T-cell (primary cell): Measurements from ENCODE around the gene MPO. TPM values are rescaled to one million over a fixed set of nuclear protein-coding genes. Genes with fewer than 3 reads are reported as not detected.

Source experiments
- ATAC-seq, 4 experiments: fragments of 200-7000 bp in 3 of 4; fragments of 150-1000 bp in 1 of 4; cut with Tn5 transposase; replicated peaks in 1 of 4; 1 replicate in 3 of 4; 2 replicates in 1 of 4; pipeline ENCODE4 v1.10.0; 2021; ENCODE audit warnings: moderate library complexity in 3 of 4, mild to moderate bottlenecking in 2 of 4, moderate number of reproducible peaks in 1 of 4
- CTCF ChIA-PET, 2 donors: fragments of 300-600 bp; sonication (Branson Sonifier 250); formaldehyde crosslinking; loops; one replicate each; lab custom pipeline; 2022; ENCODE audit warnings: antibody characterized with exemption in 2 of 2; lab: Charles Lee
- POLR2A ChIA-PET, 2 donors: fragments of 300-600 bp; sonication (Branson Sonifier 250); formaldehyde crosslinking; loops; one replicate each; lab custom pipeline; 2022; ENCODE audit warnings: antibody characterized with exemption in 2 of 2; lab: Charles Lee
- DNase-seq, 35 experiments: peaks; one replicate each; pipeline versions ENCODE4 v3.0.0 to v3.0.0-alpha.2; 2013 to 2023
- H3K27ac ChIP-seq: one replicate; pipeline ENCODE4 v1.5.1; 2013; ENCODE audit warnings: low read length
- H3K27me3 ChIP-seq, 2 experiments: replicated peaks in 1 of 2; 1 replicate in 1 of 2; 2 replicates in 1 of 2; pipeline versions ENCODE4 v1.6.1 to v1.7.0; 2013; ENCODE audit warnings: low read length in 1 of 2, mixed read lengths in 1 of 2; ENCODE audit not compliant: control insufficient read depth in 2 of 2, insufficient read depth in 2 of 2; ENCODE audit errors: extremely low read depth in 1 of 2
- H3K36me3 ChIP-seq, 2 donors: 1 replicate in 1 of 2; 2 replicates in 1 of 2; pipeline versions ENCODE4 v1.6.1 to v1.7.0; 2013; ENCODE audit warnings: low read length in 1 of 2; ENCODE audit not compliant: control insufficient read depth in 2 of 2, insufficient read depth in 1 of 2; ENCODE audit errors: extremely low read depth in 1 of 2
- H3K4me1 ChIP-seq, 2 experiments: 1 replicate in 1 of 2; 2 replicates in 1 of 2; pipeline versions ENCODE4 v1.6.1 to v1.7.0; 2013; ENCODE audit warnings: low read length in 2 of 2, mixed read lengths in 1 of 2; ENCODE audit not compliant: insufficient read depth in 2 of 2, control insufficient read depth in 1 of 2; ENCODE audit errors: extremely low read depth in 1 of 2
- H3K4me3 ChIP-seq, 2 donors: 1 replicate in 1 of 2; 2 replicates in 1 of 2; pipeline versions ENCODE4 v1.5.1 to v1.7.0; 2013; ENCODE audit warnings: mild to moderate bottlenecking in 2 of 2, low read length in 1 of 2, moderate library complexity in 1 of 2; ENCODE audit not compliant: control insufficient read depth in 1 of 2; ENCODE audit errors: extremely low read depth in 1 of 2
- H3K9me3 ChIP-seq: 2 replicates; pipeline ENCODE4 v1.7.0; 2013
- H3K27ac Mint-ChIP-seq, 2 donors: one replicate each; pipeline ENCODE4 v1.8.0; 2020 to 2021; ENCODE audit warnings: mild to moderate bottlenecking in 2 of 2, mixed read lengths in 2 of 2
- H3K27me3 Mint-ChIP-seq, 2 donors: one replicate each; pipeline ENCODE4 v1.8.0; 2021 to 2022; ENCODE audit warnings: mixed read lengths in 2 of 2
- H3K36me3 Mint-ChIP-seq: one replicate; pipeline ENCODE4 v1.8.0; 2021; ENCODE audit warnings: mixed read lengths
- H3K4me1 Mint-ChIP-seq, 3 donors: one replicate each; pipeline ENCODE4 v1.8.0; 2020 to 2022; ENCODE audit warnings: mixed read lengths in 3 of 3, mild to moderate bottlenecking in 1 of 3
- H3K4me3 Mint-ChIP-seq, 3 donors: one replicate each; pipeline ENCODE4 v1.8.0; 2020 to 2022; ENCODE audit warnings: mild to moderate bottlenecking in 3 of 3, mixed read lengths in 3 of 3, moderate library complexity in 3 of 3
- H3K9me3 Mint-ChIP-seq, 3 donors: one replicate each; pipeline ENCODE4 v1.8.0; 2020 to 2022; ENCODE audit warnings: mixed read lengths in 3 of 3
- WGBS: methylation state at CpG from one replicate; pipeline ENCODE4 v1.1.5; 2013; ENCODE audit warnings: missing lambda C conversion rate; ENCODE audit not compliant: insufficient coverage; 5-methylcytosine and 5-hydroxymethylcytosine counted together
- total RNA-seq, 35 experiments: library from RNA in 6 of 35; stranded (reverse) in 6 of 35; fragments of 120-200 nt in 1 of 35; gene quantifications; one replicate each; pipeline versions ENCODE4 v1.2.1 to v1.2.4 and lab custom pipeline; 2013 to 2026

MPO gene
- total RNA-seq, 5 donors from 2014 or later (not counting 1 experiment from before 2014, with no cell fraction given) = 0.32 to 1.9 (median 1.1) TPM

- no CpG with 5 or more reads among the region's 1 CpG for WGBS
- Histone ChIP-seq H3K36me3 (no peaks in the 10 kb centered on the region), H3K27me3 (peaks cover 0 to 28% of the 10 kb centered on the region in 2 experiments), H3K27ac (no peak overlapping the region), H3K4me3 (no peak overlapping the region), H3K9me3 (no peaks in the 10 kb centered on the region), H3K4me1 (no peaks in the 10 kb centered on the region)
- no peak overlapping the region for H3K4me3 Mint-ChIP-seq
- ChIA-PET POLR2A (no interaction called here), CTCF (no interaction called here)
- DNase-seq (no peak), ATAC-seq (no peak)
- no peak overlapping the region for H3K27ac Mint-ChIP-seq
- H3K4me1 Mint-ChIP-seq = no peaks in the 10 kb centered on the region
- H3K36me3 Mint-ChIP-seq = no peaks in the 10 kb centered on the region
- H3K9me3 Mint-ChIP-seq = no peaks in the 10 kb centered on the region
- H3K27me3 Mint-ChIP-seq = peaks cover 14 to 32% of the 10 kb centered on the region in 2 donors
Observed at GRCh38 chr17:58229384-58229783, 51.4 kb downstream of the MPO start.

- POLR2A ChIA-PET = no interaction called here
- ATAC-seq (no peak), DNase-seq (no peak)
- Mint-ChIP-seq H3K4me1 (no peaks in the 10 kb centered on the region), H3K27me3 (peaks cover 19 to 37% of the 10 kb centered on the region in 2 donors), H3K4me3 (no peak overlapping the region), H3K36me3 (no peaks in the 10 kb centered on the region), H3K27ac (no peak overlapping the region), H3K9me3 (no peaks in the 10 kb centered on the region)
- Histone ChIP-seq H3K27me3 (peaks cover 0 to 28% of the 10 kb centered on the region in 2 experiments), H3K9me3 (no peaks in the 10 kb centered on the region), H3K36me3 (no peaks in the 10 kb centered on the region), H3K4me3 (no peak overlapping the region), H3K27ac (no peak overlapping the region), H3K4me1 (no peaks in the 10 kb centered on the region)
- WGBS = 50% methylated on average over 2 of the region's 3 CpGs
- CTCF ChIA-PET = interaction anchor here in 1 of 2 donors (1.0 kb wide), 1 partner anchor 19 kb away, joined by 3 read pairs; no protein-coding TSS in a partner anchor
Observed at GRCh38 chr17:58228679-58229078, 52.1 kb downstream of the MPO start.

GRCh38 chr17:58227733-58228132 lies 53.0 kb downstream of the MPO start:
- no peak overlapping the region for H3K4me3 ChIP-seq
- no peak overlapping the region for H3K27ac ChIP-seq
- Mint-ChIP-seq H3K4me3 (no peak overlapping the region), H3K36me3 (no peaks in the 10 kb centered on the region), H3K27me3 (peaks cover 21 to 37% of the 10 kb centered on the region in 2 donors), H3K27ac (no peak overlapping the region), H3K9me3 (no peaks in the 10 kb centered on the region), H3K4me1 (no peaks in the 10 kb centered on the region)
- 83% methylated on average over 3 of the region's 3 CpGs for WGBS
- H3K9me3 ChIP-seq = no peaks in the 10 kb centered on the region
- no peaks in the 10 kb centered on the region for H3K36me3 ChIP-seq
- ATAC-seq (no peak), DNase-seq (no peak)
- ChIA-PET POLR2A (no interaction called here), CTCF (no interaction called here)
- H3K27me3 ChIP-seq = peaks cover 0 to 24% of the 10 kb centered on the region in 2 experiments
- H3K4me1 ChIP-seq = no peaks in the 10 kb centered on the region

DNA sequence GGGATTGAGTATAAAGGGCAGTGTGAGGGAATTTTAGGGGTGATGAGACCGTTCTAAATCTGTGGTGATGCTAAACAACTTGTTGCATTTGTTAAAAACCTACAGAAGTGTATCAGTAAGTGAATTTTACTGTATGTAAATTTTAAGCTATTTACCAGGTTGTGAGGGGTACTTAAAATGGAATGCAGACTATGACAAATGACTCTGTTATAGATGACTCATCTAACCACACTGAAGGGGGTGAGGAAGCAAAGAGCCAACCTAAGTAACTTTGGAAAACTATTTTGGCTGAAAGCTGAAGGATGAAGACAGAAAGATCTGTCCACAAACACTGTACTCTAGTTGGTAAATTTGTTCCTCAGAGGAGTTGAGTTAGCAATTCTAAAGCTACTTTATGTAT lies 56.4 kb downstream of the MPO start:
- no peaks in the 10 kb centered on the region for H3K9me3 ChIP-seq
- peaks cover 7 to 14% (median 10%) of the 10 kb centered on the region in 3 donors for H3K4me1 Mint-ChIP-seq
- H3K4me3 ChIP-seq = no peak overlapping the region
- no peaks in the 10 kb centered on the region for H3K36me3 Mint-ChIP-seq
- ChIA-PET CTCF (interaction anchor here in 1 of 2 donors (0.5 kb wide), 1 partner anchor 544 kb away, joined by 4 read pairs; no protein-coding TSS in a partner anchor), POLR2A (no interaction called here)
- no peak overlapping the region for H3K27ac ChIP-seq
- H3K36me3 ChIP-seq = no peaks in the 10 kb centered on the region
- no peak for ATAC-seq
- peaks cover 0 to 13% of the 10 kb centered on the region in 2 experiments for H3K27me3 ChIP-seq
- no peak overlapping the region for H3K4me3 Mint-ChIP-seq
- WGBS = 43% methylated on average over 1 of the region's 1 CpG
- no peaks in the 10 kb centered on the region for H3K9me3 Mint-ChIP-seq
- peaks cover 6 to 10% of the 10 kb centered on the region in 2 experiments for H3K4me1 ChIP-seq
- no peak overlapping the region for H3K27ac Mint-ChIP-seq
- no peak for DNase-seq
- peaks cover 21 to 25% of the 10 kb centered on the region in 2 donors for H3K27me3 Mint-ChIP-seq

Other genes starting within 250 kb of the MPO start
- gene DYNLL2, start 197.5 kb downstream of the MPO start, total RNA-seq = 10 to 100 TPM; 30.4 to 42.1 (median 34.9) TPM
- gene OR4D1, start 132.6 kb downstream of the MPO start, total RNA-seq = 1 to 10 TPM; 1.3 to 2.2 (median 1.8) TPM
- not detected for gene OR4D2, start 114.0 kb downstream of the MPO start, total RNA-seq
- under 1 TPM in 1 of 5 donors, not detected in 4; 0.13 TPM for gene EPX, start 88.2 kb downstream of the MPO start, total RNA-seq
- gene MKS1, start 61.7 kb downstream of the MPO start, total RNA-seq = 10 to 100 TPM; 12.7 to 32.6 (median 22.3) TPM
- gene LPO, start 42.4 kb downstream of the MPO start, total RNA-seq = not detected
- gene TSPOAP1, start 47.9 kb upstream of the MPO start, total RNA-seq = 10 to 100 TPM; 15.6 to 62.7 (median 19.9) TPM
- gene SUPT4H1, start 71.3 kb upstream of the MPO start, total RNA-seq = 10 to 100 TPM; 40.5 to 77.3 (median 63.2) TPM
- gene RNF43, start 136.6 kb upstream of the MPO start, total RNA-seq = 1 to 10 TPM; 1.2 to 4.0 (median 1.8) TPM
- gene HSF5, start 207.5 kb upstream of the MPO start, total RNA-seq = 1 to 10 TPM; 1.7 to 2.8 (median 2.5) TPM
- 10 to 100 TPM; 43.1 to 55.1 (median 53.1) TPM for gene MTMR4, start 233.7 kb upstream of the MPO start, total RNA-seq